T-helper 2 cell treated with Interferon-gamma antibody and Interleukin-4, amounts not matched to agents 100 ng/mL and 5 ng/mL, for 36 hours (primary cell): Measurements from ENCODE around the gene GAS2L2. TPM values are rescaled to one million over a fixed set of nuclear protein-coding genes. Genes with fewer than 3 reads are reported as not detected.
"Not testable (repeated sequence)": the region's sequence is repeated elsewhere in the genome, so short reads cannot be mapped to it uniquely, and the experiment has no call there.

ENCODE experiments used
- intact Hi-C: fragments of 100-400 bp; cut with micrococcal nuclease; formaldehyde crosslinking; loops from one replicate; pipeline ENCODE4 v1.15.1; 2023
- total RNA-seq: library from RNA; stranded (reverse); gene quantifications from 2 replicates; pipeline ENCODE4 v1.2.3, GENCODE V29; 2022

Gene GAS2L2
- total RNA-seq, 1 donor from 2014 or later = not detected

- intact Hi-C loops = no loop called here
Observed at GRCh38 chr17:35773679-35774425, 20.8 kb upstream of the GAS2L2 start.

GRCh38 chr17:35773129-35773528, 20.1 kb upstream of the GAS2L2 start:
- intact Hi-C loops = no loop called here

- intact Hi-C loops = no loop called here
Observed at GRCh38 chr17:35769895-35770486, 17.0 kb upstream of the GAS2L2 start.

- intact Hi-C loops = no loop called here
Observed at GRCh38 chr17:35768797-35769196, 15.8 kb upstream of the GAS2L2 start.

- intact Hi-C loops = no loop called here
Observed at GRCh38 chr17:35766903-35767510, 14.0 kb upstream of the GAS2L2 start.

- intact Hi-C loops = no loop called here
Observed at GRCh38 chr17:35766489-35766877, 13.4 kb upstream of the GAS2L2 start.

GRCh38 chr17:35765756-35766488, 12.9 kb upstream of the GAS2L2 start:
- intact Hi-C loops = no loop called here

GRCh38 chr17:35765086-35765710, 12.2 kb upstream of the GAS2L2 start:
- intact Hi-C loops = no loop called here

GRCh38 chr17:35764123-35764991, 11.3 kb upstream of the GAS2L2 start:
- intact Hi-C loops = loop anchor here (1.0 kb wide), 3 partner anchors 32 to 45 kb away; partner anchors contain the start of gene TAF15

- intact Hi-C loops = loop anchor here (1.0 kb wide), 3 partner anchors 33 to 46 kb away; partner anchors contain the start of gene TAF15
Observed at GRCh38 chr17:35763767-35764122, 10.7 kb upstream of the GAS2L2 start.

GRCh38 chr17:35761601-35762000, 8.6 kb upstream of the GAS2L2 start:
- intact Hi-C loops = no loop called here

GRCh38 chr17:35760587-35760986, 7.5 kb upstream of the GAS2L2 start, which contains the start of gene C17orf50:
Gene C17orf50 (plus strand): TSS chr17:35760887. CDS start chr17:35760942, 55 bp downstream.
- intact Hi-C loops = no loop called here

GRCh38 chr17:35757243-35757642, 4.2 kb upstream of the GAS2L2 start:
- intact Hi-C loops = no loop called here

GRCh38 chr17:35752471-35752870, 568 bp downstream of the GAS2L2 start:
- intact Hi-C loops = no loop called here

- intact Hi-C loops = not testable (repeated sequence)
Observed at GRCh38 chr17:35751541-35751940, 1.5 kb downstream of the GAS2L2 start.

- intact Hi-C loops = no loop called here
Observed at GRCh38 chr17:35750526-35751395, 2.3 kb downstream of the GAS2L2 start.

GRCh38 chr17:35749560-35750412, 3.3 kb downstream of the GAS2L2 start:
- intact Hi-C loops = loop anchor here (5.0 to 10.0 kb wide), 3 partner anchors 192 to 605 kb away; partner anchors contain the start of genes NLE1, SLFN12L and UNC45B

- intact Hi-C loops = loop anchor here (5.0 to 10.0 kb wide), 3 partner anchors 192 to 604 kb away; partner anchors contain the start of genes NLE1, SLFN12L and UNC45B
Observed at GRCh38 chr17:35748979-35749378, 4.1 kb downstream of the GAS2L2 start.
